ENCODE data around the gene FGF1. TPM values are rescaled to one million over a fixed set of nuclear protein-coding genes. Genes with fewer than 3 reads are reported as not detected.

Gene FGF1
- 3.2 and 4.6 TPM in 2 replicates for total RNA-seq (2021)
- long read RNA-seq, full-length matches to known transcripts: 11 of 15 reads
- long read RNA-seq, partial matches to known transcripts: 2 of 15 reads
- long read RNA-seq, other reads (novel, unspliced or antisense): 2 of 15 reads

- H3K18ac ChIP-seq (ENCODE audit: insufficient read length, low read depth, low read length): peak within 1 kb of the TSS; percentile 3
- no peaks in the 10 kb centered on the region for H4K20me1 ChIP-seq (ENCODE audit: control insufficient read depth, insufficient read depth, insufficient read length)
- H4K8ac ChIP-seq (replicated peaks; ENCODE audit: insufficient read length, low read depth, low read length): no peak within 1 kb of the TSS
- Mint-ChIP-seq H3K9me3 (no peaks in the 10 kb centered on the region), H3K27me3 (ENCODE audit: low read depth) (no peaks in the 10 kb centered on the region), H3K4me3 (peak within 1 kb of the TSS; percentile 19 to 27; a peak in 4 of 5 replicates), H3K27ac (peak within 1 kb of the TSS; percentile 93 to 98 (median 97)), H3K4me1 (peaks cover 53 to 57% of the 10 kb centered on the region in 2 experiments), H3K36me3 (ENCODE audit: insufficient read depth in 1 of 3, low read depth in 3 of 3) (peaks cover 0 to 3% (median 0%) of the 10 kb centered on the region in 3 experiments; a peak in 2 of 7 replicates)
- no peak within 1 kb of the TSS for H4K5ac ChIP-seq (ENCODE audit: insufficient read length, low read depth, low read length)
- H3K14ac ChIP-seq (ENCODE audit: insufficient read depth, low read length): peak within 1 kb of the TSS; percentile 62
- H2BK5ac ChIP-seq (ENCODE audit: insufficient read length, low read length): no peak within 1 kb of the TSS
- no peak within 1 kb of the TSS for H3K23ac ChIP-seq (ENCODE audit: insufficient read length, low read depth, low read length)
- no peaks in the 10 kb centered on the region for H3K27me3 ChIP-seq (ENCODE audit: insufficient read depth, low read length)
- H2BK20ac ChIP-seq (ENCODE audit: low read depth, low read length, poor library complexity, severe bottlenecking): no peak within 1 kb of the TSS
- TF ChIP-seq CTCF (conservative IDR thresholded peaks at IDR 0.05): no peak
- no peak within 1 kb of the TSS for H3K56ac ChIP-seq (ENCODE audit: insufficient read length, low read depth, low read length)
- WGBS (ENCODE audit: extremely low coverage, insufficient read length, low lambda C conversion rate): no CpG with 5 or more reads among the region's 12 CpGs
- H3K4me2 ChIP-seq (ENCODE audit: insufficient read depth, insufficient read length, low read length): no peak within 1 kb of the TSS
- no peak within 1 kb of the TSS for H2AK5ac ChIP-seq (ENCODE audit: insufficient read length, low read length)
- no peak within 1 kb of the TSS for H3K27ac ChIP-seq (ENCODE audit: insufficient read length, low read depth, low read length)
- H3K79me2 ChIP-seq (ENCODE audit: insufficient read depth, low read length): no peaks in the 10 kb centered on the region
- H2BK12ac ChIP-seq (ENCODE audit: insufficient read length, low read depth, low read length): peak within 1 kb of the TSS; percentile 41
- no peak for DNase-seq
- no peak within 1 kb of the TSS for H3K4ac ChIP-seq (ENCODE audit: low read depth, low read length)
- no peak within 1 kb of the TSS for H2BK120ac ChIP-seq (ENCODE audit: low read depth, low read length, poor library complexity, severe bottlenecking)
- H2AFZ ChIP-seq (ENCODE audit: low read length): no peak within 1 kb of the TSS
- no peak within 1 kb of the TSS for H3K9ac ChIP-seq (ENCODE audit: extremely low read depth, insufficient read length, low read length)
- H4K91ac ChIP-seq (ENCODE audit: insufficient read length, low read depth, low read length): no peak within 1 kb of the TSS
- no peak within 1 kb of the TSS for H3T11ph ChIP-seq (ENCODE audit: low read length)
- no peaks in the 10 kb centered on the region for H3K23me2 ChIP-seq (ENCODE audit: insufficient read length, low read depth, low read length, poor library complexity, severe bottlenecking)
- no peaks in the 10 kb centered on the region for H3K79me1 ChIP-seq (ENCODE audit: insufficient read depth, low read depth, low read length, poor library complexity, severe bottlenecking)
- H3K9me3 ChIP-seq (ENCODE audit: control insufficient read depth, low read depth, low read length): no peaks in the 10 kb centered on the region
- no peak within 1 kb of the TSS for H2BK15ac ChIP-seq (ENCODE audit: low read depth, low read length)
- H3K4me1 ChIP-seq (ENCODE audit: insufficient read depth, low read length): peaks cover 19% of the 10 kb centered on the region; the same call in 1 of the 2 replicates
Observed at GRCh38 chr5:142685418-142686209, at the start of gene FGF1. FGF1 (minus strand) TSS chr5:142686090; CDS start chr5:142614127, 71,963 bp downstream.
